Nephron (organoid): ENCODE measurements around the gene STOML2.

Source experiments
- H3K27ac Mint-ChIP-seq, 3 experiments: 2 replicates each; pipeline ENCODE4 v1.8.0; 2020; ENCODE audit warnings: mixed read lengths in 3 of 3, mild to moderate bottlenecking in 2 of 3, moderate library complexity in 1 of 3
- H3K27me3 Mint-ChIP-seq: 2 replicates; pipeline ENCODE4 v1.8.0; 2021; ENCODE audit warnings: low read depth, mild to moderate bottlenecking, moderate library complexity, mixed read lengths
- H3K36me3 Mint-ChIP-seq: 2 replicates; pipeline ENCODE4 v1.8.0; 2020; ENCODE audit warnings: low read depth, mixed read lengths
- H3K4me1 Mint-ChIP-seq: 2 replicates; pipeline ENCODE4 v1.8.0; 2020; ENCODE audit warnings: mixed read lengths
- H3K4me3 Mint-ChIP-seq, 3 experiments: 2 replicates each; pipeline ENCODE4 v1.8.0; 2020; ENCODE audit warnings: mild to moderate bottlenecking in 3 of 3, mixed read lengths in 3 of 3, moderate library complexity in 2 of 3
- H3K9me3 Mint-ChIP-seq: 2 replicates; pipeline ENCODE4 v1.8.0; 2020; ENCODE audit warnings: mixed read lengths
- CTCF ChIP-seq, 3 experiments: fragments of 200-600 bp; sonication (generic); IDR thresholded peaks; one replicate each; pipeline ENCODE4 v1.5.0; 2021; ENCODE audit warnings: antibody characterized with exemption in 3 of 3; ENCODE audit not compliant: unreplicated experiment in 3 of 3

STOML2 gene

GRCh38 chr9:35134920-35135319 is 32.0 kb upstream of the STOML2 start:
- no peaks in the 10 kb centered on the region for H3K4me1 Mint-ChIP-seq
- H3K9me3 Mint-ChIP-seq: peaks cover 18% of the 10 kb centered on the region
- no peaks in the 10 kb centered on the region for H3K27me3 Mint-ChIP-seq
- H3K27ac Mint-ChIP-seq: no peak overlapping the region
- H3K4me3 Mint-ChIP-seq: no peak overlapping the region
- no peaks in the 10 kb centered on the region for H3K36me3 Mint-ChIP-seq
- no peak for TF ChIP-seq CTCF (IDR thresholded peaks at IDR 0.05; ENCODE audit: unreplicated experiment in 3 of 3)

DNA sequence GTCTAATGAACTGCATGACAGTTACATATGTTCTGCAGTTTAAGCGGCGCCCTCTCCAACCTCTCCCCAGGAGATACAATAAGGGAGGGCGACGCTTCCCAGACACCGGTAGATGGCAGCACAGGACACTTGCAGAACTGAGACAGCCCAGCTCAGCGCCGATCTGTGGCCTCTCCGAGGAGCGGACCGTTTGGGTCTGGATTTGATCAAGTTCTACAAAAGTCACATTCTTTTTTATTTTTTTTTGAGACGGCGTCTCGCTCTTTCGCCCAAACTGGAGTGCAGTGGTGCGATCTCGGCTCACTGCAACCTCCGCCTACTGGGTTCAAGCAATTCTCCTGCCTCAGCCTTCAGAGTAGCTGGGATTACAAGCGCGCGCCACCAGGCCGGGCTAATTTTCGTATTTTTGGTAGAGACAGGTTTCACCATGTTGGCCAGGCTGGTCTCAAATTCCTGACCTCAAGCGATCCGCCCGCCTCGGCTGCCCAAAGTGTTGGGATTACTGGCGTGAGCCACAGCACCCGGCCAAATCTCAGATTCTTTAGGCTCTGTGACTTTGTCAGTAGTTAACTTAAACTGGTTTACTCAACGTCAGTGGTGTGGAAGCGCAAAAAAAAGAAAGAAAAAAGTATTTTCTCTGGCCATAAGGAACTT is 14.1 kb upstream of the STOML2 start:
- Mint-ChIP-seq H3K9me3 (no peaks in the 10 kb centered on the region), H3K4me3 (peak overlapping the region; percentile 93 to 97 (median 94)), H3K4me1 (peaks cover 23% of the 10 kb centered on the region), H3K27me3 (peaks cover 5% of the 10 kb centered on the region), H3K36me3 (peaks cover 3% of the 10 kb centered on the region), H3K27ac (peak overlapping the region; percentile 90 to 97 (median 93))
- peak; percentile 97 to 98 (median 97) for TF ChIP-seq CTCF (IDR thresholded peaks at IDR 0.05; ENCODE audit: unreplicated experiment in 3 of 3)

- no peak for TF ChIP-seq CTCF (IDR thresholded peaks at IDR 0.05; ENCODE audit: unreplicated experiment in 3 of 3)
- H3K36me3 Mint-ChIP-seq: peaks cover 3% of the 10 kb centered on the region
- H3K4me1 Mint-ChIP-seq: peaks cover 28% of the 10 kb centered on the region
- H3K9me3 Mint-ChIP-seq: no peaks in the 10 kb centered on the region
- H3K27me3 Mint-ChIP-seq: peaks cover 5% of the 10 kb centered on the region
- peak overlapping the region; percentile 90 to 97 (median 93) for H3K27ac Mint-ChIP-seq
- peak overlapping the region; percentile 93 to 97 (median 94) for H3K4me3 Mint-ChIP-seq
These were observed 13.6 kb upstream of the STOML2 start for GRCh38 chr9:35116539-35116897.

DNA sequence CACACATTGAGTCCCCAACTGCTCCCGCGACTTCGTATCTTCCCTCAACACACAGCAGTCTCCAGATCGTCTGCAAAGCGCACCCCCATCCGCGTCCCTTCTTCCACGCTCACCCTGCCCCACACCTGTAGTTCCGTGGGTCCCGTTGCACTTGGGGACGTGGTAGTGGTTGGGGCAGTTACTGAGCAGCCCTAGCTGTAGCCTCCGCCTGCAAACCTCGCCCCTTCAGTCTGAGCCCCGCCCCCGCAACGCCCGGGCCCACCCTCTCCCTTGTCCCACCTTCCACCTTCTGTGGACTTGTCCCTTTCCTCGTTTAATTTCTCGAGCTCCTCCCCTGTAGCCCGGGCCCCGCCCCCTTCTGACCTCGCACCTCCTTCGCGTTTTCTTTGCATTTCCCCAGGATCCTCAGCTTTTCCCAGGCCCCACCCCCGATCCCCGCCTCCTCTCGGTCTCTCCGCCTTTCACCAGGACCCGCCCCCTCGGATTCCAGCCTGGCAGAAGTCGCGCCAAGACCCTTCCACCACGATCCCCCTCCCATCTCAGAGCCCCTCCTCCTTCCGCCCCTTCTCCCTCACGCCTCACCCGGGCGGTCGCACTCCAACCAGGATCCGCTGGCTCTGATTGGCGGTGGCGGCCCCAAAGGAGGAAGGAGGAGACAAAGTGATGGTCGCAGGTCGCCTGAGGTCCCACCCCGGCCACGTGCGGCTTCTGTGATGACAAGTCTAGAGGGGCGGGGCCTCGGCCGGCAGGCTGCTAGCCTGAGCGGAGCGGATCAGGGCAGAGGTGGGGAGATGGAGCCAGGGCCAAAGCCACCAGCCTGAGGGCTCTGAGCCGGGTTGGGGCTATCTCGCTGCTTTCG is 13.0 kb upstream of the STOML2 start, which contains the start of gene ATOSB:
Gene ATOSB (minus strand): TSS at position 183 of the 859 bp plus-strand sequence. CDS start 7,588 bp downstream, outside the sequence.
- Mint-ChIP-seq H3K9me3 (no peaks in the 10 kb centered on the region), H3K4me1 (peaks cover 31% of the 10 kb centered on the region), H3K27me3 (peaks cover 5% of the 10 kb centered on the region), H3K27ac (peak within 1 kb of the TSS; percentile 90 to 97 (median 93)), H3K36me3 (peaks cover 3% of the 10 kb centered on the region), H3K4me3 (peak within 1 kb of the TSS; percentile 93 to 97 (median 94))
- TF ChIP-seq CTCF (IDR thresholded peaks at IDR 0.05; ENCODE audit: unreplicated experiment in 3 of 3): no peak

DNA sequence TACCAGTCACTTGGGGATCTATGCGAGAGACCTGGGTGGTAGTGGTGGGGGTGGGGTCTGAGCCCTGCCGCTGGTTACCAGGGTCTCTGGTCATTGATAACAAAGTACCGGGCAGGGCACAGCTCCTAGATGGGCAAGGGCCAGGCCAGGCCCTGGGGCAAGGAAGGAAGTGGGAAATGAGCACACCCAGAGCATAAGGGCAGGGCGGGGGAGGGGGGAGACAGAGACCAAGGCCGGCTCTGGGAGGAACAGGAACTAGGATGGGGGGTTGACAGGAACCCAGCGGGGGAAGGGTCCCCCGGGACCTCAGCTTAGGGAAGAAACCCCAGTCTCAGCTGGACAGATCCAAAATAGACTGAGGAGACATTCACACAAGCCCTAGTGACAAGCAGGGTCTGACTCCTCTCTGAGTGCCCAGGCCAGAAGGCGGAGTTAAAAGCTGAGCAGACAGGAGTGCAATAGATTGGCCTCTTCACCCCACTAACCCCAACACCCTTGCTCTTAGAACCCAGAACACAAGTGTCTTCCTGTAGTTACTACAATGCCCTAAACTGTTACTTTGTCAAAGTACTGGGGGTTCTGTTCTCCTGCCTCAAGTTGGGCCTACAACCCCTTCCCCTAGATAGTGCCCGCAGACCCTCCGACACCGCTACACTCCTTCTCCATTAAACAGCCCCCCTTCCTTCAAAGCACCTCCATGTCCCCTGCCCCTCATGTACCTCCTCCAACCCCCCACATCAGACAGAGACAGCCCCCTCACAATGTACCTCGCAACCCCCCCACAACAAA is 12.1 kb upstream of the STOML2 start:
- peaks cover 3% of the 10 kb centered on the region for H3K36me3 Mint-ChIP-seq
- no peaks in the 10 kb centered on the region for H3K9me3 Mint-ChIP-seq
- no peak for TF ChIP-seq CTCF (IDR thresholded peaks at IDR 0.05; ENCODE audit: unreplicated experiment in 3 of 3)
- peaks cover 40% of the 10 kb centered on the region for H3K4me1 Mint-ChIP-seq
- H3K4me3 Mint-ChIP-seq: peak overlapping the region; percentile 93 to 97 (median 94)
- H3K27ac Mint-ChIP-seq: peak overlapping the region; percentile 90 to 97 (median 93)
- peaks cover 5% of the 10 kb centered on the region for H3K27me3 Mint-ChIP-seq
